Lung microvascular endothelial cell (primary cell): Measurements from ENCODE around the gene BLVRB. TPM values are rescaled to one million over a fixed set of nuclear protein-coding genes. Genes with fewer than 3 reads are reported as not detected.
"Not testable (repeated sequence)": the region's sequence is repeated elsewhere in the genome, so short reads cannot be mapped to it uniquely, and the experiment has no call there.

Experiments used
- DNase-seq, 2 donors: peaks; one replicate each; pipeline versions ENCODE4 v3.0.0 to v3.0.0-alpha.2; 2010; ENCODE audit warnings: low read depth in 2 of 2
- total RNA-seq: library from RNA; depleted of rRNA; stranded (reverse); fragments of >200 nt; gene quantifications from 2 replicates; pipeline ENCODE4 v1.2.1, GENCODE V29; 2014

Gene BLVRB
- total RNA-seq, 1 donor from 2014 or later, result 45.6 TPM

- DNase-seq, result no peak
Measured at GRCh38 chr19:40423938-40424337, 41.6 kb downstream of the BLVRB start.

- DNase-seq, result no peak
Measured at GRCh38 chr19:40422748-40423566, 42.6 kb downstream of the BLVRB start.

GRCh38 chr19:40421993-40422747 is 43.4 kb downstream of the BLVRB start:
- DNase-seq, result no peak

- peak; percentile 90 to 97 for DNase-seq
Measured at GRCh38 chr19:40420766-40421765, 44.5 kb downstream of the BLVRB start.

GRCh38 chr19:40420451-40420765 is 45.1 kb downstream of the BLVRB start:
- no peak for DNase-seq

- DNase-seq, result no peak
Measured at GRCh38 chr19:40419780-40420179, 45.8 kb downstream of the BLVRB start.

GRCh38 chr19:40419066-40419612 is 46.4 kb downstream of the BLVRB start:
- no peak for DNase-seq

- DNase-seq, result no peak
Measured at GRCh38 chr19:40418040-40418439, 47.5 kb downstream of the BLVRB start.

GRCh38 chr19:40417643-40417981 is 47.9 kb downstream of the BLVRB start:
- DNase-seq, result no peak

- DNase-seq, result peak; percentile 61 to 76
Measured at GRCh38 chr19:40416918-40417642, 48.5 kb downstream of the BLVRB start.

- DNase-seq, result no peak
Measured at GRCh38 chr19:40415768-40416167, 49.8 kb downstream of the BLVRB start.

- DNase-seq, result peak in 1 of 2 donors; percentile 14
Measured at GRCh38 chr19:40414542-40415535, 50.7 kb downstream of the BLVRB start.

- DNase-seq, result no peak
Measured at GRCh38 chr19:40413291-40413845, 52.2 kb downstream of the BLVRB start, which contains the start of gene PRX. Gene PRX (minus strand): TSS chr19:40413378. CDS start chr19:40407932, 5,446 bp downstream.

- DNase-seq, result no peak
Measured at GRCh38 chr19:40412866-40413265, 52.7 kb downstream of the BLVRB start.

GRCh38 chr19:40411958-40412499 is 53.5 kb downstream of the BLVRB start:
- no peak for DNase-seq

GRCh38 chr19:40411125-40411842 is 54.3 kb downstream of the BLVRB start:
- DNase-seq, result no peak

GRCh38 chr19:40410030-40410389 is 55.5 kb downstream of the BLVRB start:
- no peak for DNase-seq

GRCh38 chr19:40408598-40408925 is 57.0 kb downstream of the BLVRB start:
- DNase-seq, result not testable (repeated sequence)
